HG03521 (cell line): ENCODE data around the gene PDE1C.
A peak's percentile ranks its signal among the peaks of the same experiment; 100 is the strongest.

Source experiments
- ATAC-seq: cut with Tn5 transposase; IDR thresholded peaks from one replicate; pipeline ENCODE4 v1.9.1; 2021; ENCODE audit warnings: mild to moderate bottlenecking, moderate library complexity; ENCODE audit not compliant: unreplicated experiment

PDE1C gene

DNA sequence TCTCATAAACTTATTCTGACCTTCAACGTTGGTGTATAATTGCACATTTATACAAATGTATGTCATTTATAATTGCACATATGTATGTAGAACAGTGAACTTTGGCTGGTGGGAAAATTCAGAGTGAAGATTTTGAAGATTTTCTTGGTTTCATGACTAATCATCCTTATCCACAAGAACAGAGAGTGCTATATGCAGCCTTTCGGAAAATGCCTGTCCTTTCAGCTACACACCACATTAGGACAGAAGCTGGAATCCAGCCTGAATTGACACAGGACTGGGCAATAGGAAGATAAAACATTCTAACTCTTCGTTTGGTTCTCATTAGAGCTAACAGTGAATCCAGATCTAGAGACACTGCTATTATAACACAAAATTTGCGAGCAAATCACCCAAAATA is 166.2 kb downstream of the PDE1C start:
- ATAC-seq: no peak

DNA sequence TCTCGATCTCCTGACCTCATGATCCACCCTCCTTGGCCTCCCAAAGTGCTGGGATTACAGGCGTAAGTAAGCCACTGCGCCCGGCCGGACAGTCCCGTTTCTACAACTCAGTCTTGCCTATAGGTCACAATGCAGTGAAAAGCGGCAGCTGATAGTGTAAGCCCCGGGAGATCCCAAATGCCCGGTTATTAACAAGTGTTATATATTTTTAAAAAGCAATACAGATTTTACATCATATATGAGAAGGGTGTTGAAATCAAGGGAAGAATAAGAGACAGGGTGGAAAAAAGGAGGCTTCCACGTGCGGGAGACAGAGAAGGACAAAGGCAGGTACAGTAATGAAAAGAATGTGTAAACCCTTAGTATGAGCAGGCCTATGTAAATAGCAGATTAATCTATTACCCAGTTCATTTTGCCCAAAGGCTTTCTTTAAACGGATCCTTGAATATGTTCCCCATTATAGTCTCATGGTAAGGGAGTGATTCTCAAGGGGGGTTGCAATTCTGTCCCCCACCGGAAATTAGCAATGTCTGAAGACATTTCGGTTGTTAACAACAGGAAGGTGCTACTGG is 170.8 kb downstream of the PDE1C start:
- ATAC-seq: no peak

DNA sequence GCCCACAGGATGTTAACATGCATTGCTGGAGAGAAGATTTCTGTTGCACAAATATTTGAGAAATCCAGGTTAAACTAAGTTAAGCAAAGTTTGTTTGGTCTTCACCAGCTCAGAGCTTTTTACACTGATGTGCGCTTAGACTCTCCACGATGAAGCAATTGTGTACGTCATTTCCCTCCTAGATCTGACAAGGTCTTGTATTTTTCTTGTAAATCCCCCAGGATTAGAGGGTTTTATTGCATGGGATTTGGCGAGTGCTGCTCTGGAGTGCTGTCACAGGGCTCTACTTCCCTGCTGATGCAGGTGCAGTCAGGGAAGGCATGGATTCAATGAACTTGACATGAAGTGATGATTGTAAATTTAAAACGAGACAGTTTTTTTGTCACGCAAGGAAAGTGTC is 173.3 kb downstream of the PDE1C start:
- no peak for ATAC-seq

DNA sequence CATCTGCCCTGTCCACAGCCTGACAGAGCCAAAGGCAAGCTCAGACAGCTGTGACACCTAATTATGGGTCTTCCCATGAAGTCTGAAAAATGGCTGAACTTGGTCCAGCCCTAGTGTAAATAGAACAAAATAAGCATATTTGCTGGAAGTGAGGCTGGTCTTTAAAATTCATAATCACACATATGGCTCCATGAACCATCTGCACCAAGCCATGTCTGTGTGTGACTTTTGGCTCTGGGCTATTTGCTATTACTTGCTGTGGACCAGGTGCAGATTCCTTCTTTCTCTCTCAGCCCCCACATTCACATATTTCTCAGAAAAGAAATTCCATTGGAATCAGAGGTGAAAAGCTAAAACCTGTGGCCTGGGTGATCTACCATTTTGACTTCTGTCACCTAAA is 175.9 kb downstream of the PDE1C start:
- no peak for ATAC-seq

DNA sequence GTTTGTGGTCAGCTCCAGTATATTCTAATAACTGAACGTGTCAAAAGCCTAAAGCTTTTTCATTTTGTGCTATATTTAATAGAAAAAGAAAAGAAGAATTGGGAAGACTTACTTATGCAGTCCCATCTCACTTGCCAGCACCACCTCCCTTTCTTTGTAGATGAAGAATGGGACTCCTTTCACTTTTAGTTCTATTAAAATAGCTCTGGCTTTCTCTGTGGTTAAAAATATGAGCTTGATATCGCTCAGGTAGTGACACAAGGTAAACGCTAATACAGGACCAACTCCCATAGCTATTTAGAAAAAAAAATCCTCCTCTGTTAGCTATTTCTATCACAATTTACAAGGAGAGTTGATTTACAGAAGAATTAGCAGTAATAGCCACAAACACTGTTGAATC is 176.8 kb downstream of the PDE1C start:
- ATAC-seq: no peak

DNA sequence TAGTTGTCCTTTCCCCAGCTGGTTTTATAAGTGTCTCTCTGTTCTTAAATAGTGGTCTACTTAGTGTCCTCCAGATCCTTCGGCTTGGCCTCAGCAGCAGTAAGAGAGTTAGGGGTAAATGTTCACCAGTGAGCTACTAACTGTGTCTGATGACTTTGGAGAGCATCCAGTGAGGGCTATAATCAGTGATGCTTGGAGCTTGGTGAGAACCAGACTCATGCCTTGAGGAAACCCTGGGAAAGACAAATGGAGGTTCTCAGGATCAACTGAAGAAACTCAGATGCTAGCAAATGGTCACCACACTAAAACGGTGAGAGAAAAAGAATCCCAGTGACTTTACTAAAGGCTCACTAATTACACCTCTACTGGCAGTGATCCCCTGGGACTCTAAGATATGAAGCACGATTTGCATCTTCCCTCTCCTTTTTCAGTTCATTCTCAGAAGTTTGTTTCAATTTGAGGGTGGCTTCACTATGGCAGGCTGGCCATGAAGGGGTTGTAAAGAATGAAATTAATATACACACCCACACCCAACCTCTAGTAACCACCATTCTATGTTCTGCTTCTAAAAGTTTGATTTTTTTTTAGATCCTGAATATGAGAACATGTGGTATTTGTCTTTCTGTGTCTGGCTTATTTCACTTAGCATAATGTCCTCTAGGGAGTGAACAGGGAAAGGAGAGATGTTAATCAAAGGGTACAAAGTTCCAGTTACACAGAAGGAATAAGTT is 177.9 kb downstream of the PDE1C start:
- peak; percentile 88 for ATAC-seq

DNA sequence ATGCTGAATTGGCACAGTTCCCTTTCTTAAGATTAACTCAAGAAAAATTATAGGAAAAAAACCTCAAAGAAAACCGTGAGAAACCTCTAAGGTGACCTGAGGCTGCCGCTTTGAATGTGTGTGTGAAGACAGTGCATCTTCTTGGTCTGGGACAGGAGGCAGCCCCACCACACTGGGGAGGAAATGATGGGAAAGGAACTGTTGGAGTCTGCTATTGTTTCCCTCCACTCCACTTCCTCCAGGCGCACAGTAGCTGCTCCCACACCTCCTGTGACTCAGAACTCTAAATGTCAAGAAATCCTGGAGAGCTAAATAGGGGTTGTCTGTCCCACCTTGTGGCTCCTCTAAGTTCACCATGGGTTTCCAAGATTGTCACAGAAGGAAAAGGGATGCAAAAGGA is 179.4 kb downstream of the PDE1C start:
- no peak for ATAC-seq

GRCh38 chr7:31890198-31890597 is 180.0 kb downstream of the PDE1C start:
- no peak for ATAC-seq

DNA sequence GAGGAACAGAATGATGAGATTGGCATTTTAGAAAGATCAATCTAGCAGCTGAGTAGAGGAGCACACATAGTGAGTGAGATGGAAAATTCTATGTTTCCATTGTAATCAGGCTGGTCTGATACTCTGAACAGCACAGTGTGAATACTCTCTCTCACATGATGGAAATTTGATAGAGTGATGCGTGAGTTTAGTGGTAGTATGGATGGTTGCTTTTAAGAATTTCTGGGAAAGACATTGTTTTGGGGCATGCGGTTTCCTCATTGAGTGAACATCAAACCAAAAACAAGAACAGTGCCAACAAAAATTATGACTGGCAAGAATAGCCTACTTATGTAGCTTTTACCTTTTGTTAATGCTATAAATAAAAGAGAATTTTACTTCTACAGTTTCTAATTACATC is 183.2 kb downstream of the PDE1C start:
- no peak for ATAC-seq

- ATAC-seq: no peak
Observed at GRCh38 chr7:31885171-31885570, 185.0 kb downstream of the PDE1C start.

DNA sequence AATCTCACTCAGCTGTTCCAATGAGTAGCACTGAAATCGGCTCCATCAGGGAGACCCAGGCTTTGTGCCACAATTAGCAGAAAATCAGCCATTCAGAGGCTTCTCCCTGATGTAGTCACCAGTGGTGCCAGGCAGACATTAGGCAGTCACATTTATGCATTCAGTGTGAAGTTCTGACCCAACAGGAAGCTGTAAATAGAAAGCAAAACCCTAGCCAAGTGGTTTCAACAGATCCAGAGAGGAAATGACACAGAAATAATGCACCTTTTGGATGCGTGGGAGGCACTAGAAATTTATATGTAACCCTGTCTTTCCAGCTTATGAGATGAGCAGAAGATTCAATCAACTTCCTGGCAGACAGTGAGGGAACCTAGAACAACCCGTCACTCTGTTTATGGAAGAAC is 186.4 kb downstream of the PDE1C start:
- peak; percentile 91 for ATAC-seq

- ATAC-seq: no peak
Observed at GRCh38 chr7:31882187-31882586, 188.0 kb downstream of the PDE1C start.

- ATAC-seq: no peak
Observed at GRCh38 chr7:31878875-31879274, 191.3 kb downstream of the PDE1C start.

DNA sequence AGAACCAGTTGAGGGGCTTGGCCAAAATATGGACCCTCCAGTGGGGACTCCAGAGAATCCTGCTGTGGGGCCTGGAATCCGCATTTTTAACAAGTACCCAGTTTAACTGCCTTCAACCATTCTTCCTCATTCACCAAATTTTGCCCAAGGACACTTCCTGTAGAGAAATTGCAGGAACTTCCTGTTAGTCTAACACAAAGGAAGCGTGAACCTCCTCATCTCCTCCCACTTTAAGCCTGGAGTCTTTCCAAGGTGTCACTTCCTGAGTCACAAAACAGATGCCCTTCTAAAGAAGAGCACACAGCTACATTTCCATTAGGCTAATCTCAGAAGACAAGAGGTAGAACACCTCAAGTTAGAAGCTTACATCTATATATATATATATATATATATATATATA is 194.8 kb downstream of the PDE1C start:
- ATAC-seq: no peak

DNA sequence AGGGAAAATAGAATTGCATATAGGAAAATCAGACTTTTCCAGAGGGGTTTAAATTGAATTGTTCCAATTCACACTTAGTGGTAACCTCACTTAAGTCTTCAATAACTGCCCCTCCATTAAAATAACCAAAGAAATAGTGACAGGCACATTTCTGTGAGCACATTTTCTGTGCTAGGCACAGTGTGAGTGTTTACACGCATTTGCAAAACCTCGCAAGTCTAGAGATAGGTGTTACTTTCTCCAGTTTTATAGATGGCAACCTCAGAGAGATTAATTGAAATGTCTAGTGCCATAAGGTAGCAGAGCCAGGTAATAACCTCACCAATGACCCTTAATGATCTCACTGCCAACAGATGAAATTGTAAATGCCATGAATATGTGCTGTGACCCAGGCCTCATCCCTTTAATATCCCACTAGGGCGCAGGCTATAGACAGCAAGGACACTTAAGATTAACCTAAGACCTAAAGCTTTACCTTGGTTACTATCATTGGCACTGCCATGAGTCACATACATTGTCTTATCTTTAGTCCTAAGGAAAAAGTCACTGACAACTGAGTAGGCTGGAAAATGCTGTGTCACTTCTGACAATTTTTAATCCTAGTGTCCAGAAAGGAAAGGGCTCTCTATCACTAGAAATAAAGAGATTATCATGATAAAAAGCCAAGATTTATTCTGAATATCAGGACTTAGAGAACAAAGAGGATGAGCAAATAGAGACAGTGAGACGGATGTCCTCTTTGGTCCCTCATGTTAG is 195.4 kb downstream of the PDE1C start:
- no peak for ATAC-seq

DNA sequence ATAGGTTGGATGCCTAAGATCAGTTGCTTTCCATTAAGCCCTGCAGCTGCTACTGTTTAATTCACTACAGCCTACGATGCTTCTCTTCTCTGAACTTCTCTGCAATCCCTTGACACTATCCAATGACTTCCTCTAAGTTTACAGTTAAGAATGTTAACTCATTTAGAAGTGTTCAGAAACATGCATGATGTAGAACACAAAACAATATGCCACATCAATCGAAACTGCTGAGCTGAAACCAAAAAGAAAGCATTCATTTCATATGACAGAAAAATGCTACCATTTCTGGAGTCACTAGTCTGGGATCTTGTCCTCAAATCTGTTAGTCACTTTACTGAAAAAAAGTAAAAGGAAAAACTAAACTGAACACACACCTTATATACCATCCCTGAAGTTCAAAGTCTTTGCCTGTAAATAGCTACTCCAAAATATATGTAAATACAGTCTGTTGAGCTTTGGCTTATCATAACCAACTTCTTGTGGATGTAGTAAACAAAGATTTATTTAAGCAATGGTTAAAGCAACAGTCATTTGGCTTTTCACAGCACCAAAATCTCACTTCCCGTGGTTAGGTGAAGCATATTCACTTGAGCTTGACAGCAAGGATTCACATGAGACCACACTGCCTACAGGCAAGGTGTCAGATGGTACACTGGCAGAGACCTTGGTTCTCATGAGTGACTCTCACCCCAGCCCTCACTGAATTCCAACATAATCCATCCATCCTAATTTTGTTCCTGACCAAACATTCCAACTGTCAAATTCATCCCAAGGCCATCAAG is 196.2 kb downstream of the PDE1C start:
- peak; percentile 91 for ATAC-seq

- no peak for ATAC-seq
Observed at GRCh38 chr7:31872545-31873370, 197.4 kb downstream of the PDE1C start.

DNA sequence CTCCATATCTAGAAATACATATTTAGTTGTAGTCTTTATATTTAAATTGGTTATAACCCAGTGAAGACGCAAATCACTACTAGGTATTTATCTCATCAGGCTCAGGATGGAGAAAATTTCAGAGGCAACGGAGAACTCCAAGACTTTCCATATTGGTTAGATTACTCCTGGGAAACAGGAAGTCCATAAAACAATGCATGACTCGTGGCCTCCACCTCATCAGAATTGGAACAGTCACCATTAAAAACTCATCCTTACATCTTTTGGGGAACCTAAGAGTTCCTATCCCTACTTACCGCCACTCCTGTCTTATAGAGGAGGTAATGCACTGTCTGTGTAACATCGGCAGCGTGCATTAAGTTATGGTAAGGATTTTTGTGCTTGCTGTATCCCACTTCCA is 205.6 kb downstream of the PDE1C start:
- no peak for ATAC-seq

- ATAC-seq: no peak
Observed at GRCh38 chr7:31860925-31861324, 209.3 kb downstream of the PDE1C start.

GRCh38 chr7:31858055-31858454 is 212.2 kb downstream of the PDE1C start:
- no peak for ATAC-seq

GRCh38 chr7:31857172-31857571 is 213.0 kb downstream of the PDE1C start:
- ATAC-seq: no peak
